ENCODE data around the gene MOV10.
"Not testable (repeated sequence)": the region's sequence is repeated elsewhere in the genome, so short reads cannot be mapped to it uniquely, and the experiment has no call there.

The MOV10 gene

GRCh38 chr1:112717263-112717873 lies 42.9 kb downstream of the MOV10 start:
- Mint-ChIP-seq H3K4me3 (no peak overlapping the region), H3K36me3 (no peaks in the 10 kb centered on the region), H3K27me3 (peaks cover 28 to 35% of the 10 kb centered on the region in 2 donors), H3K9me3 (no peaks in the 10 kb centered on the region), H3K4me1 (peaks cover 42 to 57% of the 10 kb centered on the region in 2 donors), H3K27ac (peak overlapping the region; percentile 14)
- DNase-seq (no peak), ATAC-seq (replicated peaks) (no peak)

- Mint-ChIP-seq H3K4me3 (peak overlapping the region; percentile 67 to 76), H3K36me3 (no peaks in the 10 kb centered on the region), H3K9me3 (no peaks in the 10 kb centered on the region), H3K4me1 (peaks cover 36 to 60% of the 10 kb centered on the region in 2 donors), H3K27ac (peak overlapping the region; percentile 65), H3K27me3 (peaks cover 40 to 49% of the 10 kb centered on the region in 2 donors)
- ATAC-seq (replicated peaks), result peak; percentile 34 to 35
- peak; percentile 51 for DNase-seq
These were observed 44.4 kb downstream of the MOV10 start for GRCh38 chr1:112718691-112719418.

GRCh38 chr1:112719706-112720105 lies 45.2 kb downstream of the MOV10 start:
- ATAC-seq (replicated peaks), result no peak
- no peaks in the 10 kb centered on the region for H3K36me3 Mint-ChIP-seq
- H3K27ac Mint-ChIP-seq, result no peak overlapping the region
- DNase-seq, result no peak
- peaks cover 30 to 51% of the 10 kb centered on the region in 2 donors for H3K4me1 Mint-ChIP-seq
- H3K9me3 Mint-ChIP-seq, result no peaks in the 10 kb centered on the region
- H3K27me3 Mint-ChIP-seq, result peaks cover 41 to 54% of the 10 kb centered on the region in 2 donors
- H3K4me3 Mint-ChIP-seq, result no peak overlapping the region

GRCh38 chr1:112720800-112721199 lies 46.3 kb downstream of the MOV10 start:
- no peak for DNase-seq
- Mint-ChIP-seq H3K36me3 (no peaks in the 10 kb centered on the region), H3K4me3 (no peak overlapping the region), H3K9me3 (no peaks in the 10 kb centered on the region), H3K27ac (no peak overlapping the region), H3K4me1 (peaks cover 25 to 44% of the 10 kb centered on the region in 2 donors), H3K27me3 (peaks cover 41 to 54% of the 10 kb centered on the region in 2 donors)
- no peak for ATAC-seq (replicated peaks)

GRCh38 chr1:112721294-112721693 lies 46.8 kb downstream of the MOV10 start:
- peaks cover 41 to 54% of the 10 kb centered on the region in 2 donors for H3K27me3 Mint-ChIP-seq
- not testable (repeated sequence) for H3K27ac Mint-ChIP-seq; H3K4me3 Mint-ChIP-seq; ATAC-seq (replicated peaks); H3K9me3 Mint-ChIP-seq; DNase-seq; H3K36me3 Mint-ChIP-seq
- peaks cover 21 to 40% of the 10 kb centered on the region in 2 donors for H3K4me1 Mint-ChIP-seq

- no peak for ATAC-seq (replicated peaks)
- no peaks in the 10 kb centered on the region for H3K36me3 Mint-ChIP-seq
- DNase-seq, result no peak
- no peak overlapping the region for H3K27ac Mint-ChIP-seq
- H3K4me1 Mint-ChIP-seq, result peaks cover 16 to 34% of the 10 kb centered on the region in 2 donors
- H3K27me3 Mint-ChIP-seq, result peaks cover 41 to 54% of the 10 kb centered on the region in 2 donors
- H3K9me3 Mint-ChIP-seq, result no peaks in the 10 kb centered on the region
- H3K4me3 Mint-ChIP-seq, result no peak overlapping the region
These were observed 47.6 kb downstream of the MOV10 start for GRCh38 chr1:112721966-112722524.

GRCh38 chr1:112722601-112723510 lies 48.4 kb downstream of the MOV10 start:
- peaks cover 11 to 26% of the 10 kb centered on the region in 2 donors for H3K4me1 Mint-ChIP-seq
- H3K27me3 Mint-ChIP-seq, result peaks cover 41 to 54% of the 10 kb centered on the region in 2 donors
- no peaks in the 10 kb centered on the region for H3K9me3 Mint-ChIP-seq
- ATAC-seq (replicated peaks), result peak; percentile 15 to 19
- H3K4me3 Mint-ChIP-seq, result no peak overlapping the region
- H3K36me3 Mint-ChIP-seq, result no peaks in the 10 kb centered on the region
- no peak for DNase-seq
- H3K27ac Mint-ChIP-seq, result no peak overlapping the region

- Mint-ChIP-seq H3K4me3 (no peak overlapping the region), H3K27me3 (peaks cover 39 to 52% of the 10 kb centered on the region in 2 donors), H3K4me1 (peaks cover 11 to 20% of the 10 kb centered on the region in 2 donors), H3K9me3 (no peaks in the 10 kb centered on the region), H3K36me3 (no peaks in the 10 kb centered on the region), H3K27ac (no peak overlapping the region)
- ATAC-seq (replicated peaks), result peak in 1 of 2 donors; percentile 8
- no peak for DNase-seq
These were observed 49.0 kb downstream of the MOV10 start for GRCh38 chr1:112723511-112723839.

- H3K4me3 Mint-ChIP-seq; DNase-seq; ATAC-seq (replicated peaks); H3K36me3 Mint-ChIP-seq; H3K9me3 Mint-ChIP-seq; H3K27ac Mint-ChIP-seq: not testable (repeated sequence)
- H3K27me3 Mint-ChIP-seq, result peaks cover 34 to 44% of the 10 kb centered on the region in 2 donors
- peaks cover 7 to 13% of the 10 kb centered on the region in 2 donors for H3K4me1 Mint-ChIP-seq
These were observed 49.8 kb downstream of the MOV10 start for GRCh38 chr1:112724240-112724639.

GRCh38 chr1:112727716-112728115 lies 53.3 kb downstream of the MOV10 start:
- H3K27ac Mint-ChIP-seq, result no peak overlapping the region
- DNase-seq (no peak), ATAC-seq (replicated peaks) (no peak)
- H3K4me1 Mint-ChIP-seq, result peaks cover 5 to 9% of the 10 kb centered on the region in 2 donors
- peaks cover 9 to 15% of the 10 kb centered on the region in 2 donors for H3K27me3 Mint-ChIP-seq
- no peaks in the 10 kb centered on the region for H3K9me3 Mint-ChIP-seq
- no peaks in the 10 kb centered on the region for H3K36me3 Mint-ChIP-seq
- no peak overlapping the region for H3K4me3 Mint-ChIP-seq

- H3K9me3 Mint-ChIP-seq; H3K27ac Mint-ChIP-seq; H3K36me3 Mint-ChIP-seq; H3K27me3 Mint-ChIP-seq; ATAC-seq (replicated peaks); H3K4me1 Mint-ChIP-seq; H3K4me3 Mint-ChIP-seq; DNase-seq: not testable (repeated sequence)
These were observed 54.0 kb downstream of the MOV10 start for GRCh38 chr1:112728306-112728971.

- H3K27me3 Mint-ChIP-seq; DNase-seq; H3K4me3 Mint-ChIP-seq; H3K36me3 Mint-ChIP-seq; ATAC-seq (replicated peaks); H3K27ac Mint-ChIP-seq; H3K9me3 Mint-ChIP-seq; H3K4me1 Mint-ChIP-seq: not testable (repeated sequence)
These were observed 54.6 kb downstream of the MOV10 start for GRCh38 chr1:112729011-112729410.

- no peak overlapping the region for H3K27ac Mint-ChIP-seq
- H3K36me3 Mint-ChIP-seq, result no peaks in the 10 kb centered on the region
- peaks cover 0 to 2% of the 10 kb centered on the region in 2 donors for H3K4me1 Mint-ChIP-seq
- ATAC-seq (replicated peaks) (no peak), DNase-seq (no peak)
- H3K27me3 Mint-ChIP-seq, result no peaks in the 10 kb centered on the region
- no peak overlapping the region for H3K4me3 Mint-ChIP-seq
- H3K9me3 Mint-ChIP-seq, result no peaks in the 10 kb centered on the region
These were observed 55.5 kb downstream of the MOV10 start for GRCh38 chr1:112729909-112730308.

- H3K36me3 Mint-ChIP-seq, result no peaks in the 10 kb centered on the region
- ATAC-seq (replicated peaks) (no peak), DNase-seq (no peak)
- H3K4me1 Mint-ChIP-seq, result peaks cover 0 to 2% of the 10 kb centered on the region in 2 donors
- H3K27ac Mint-ChIP-seq, result no peak overlapping the region
- no peak overlapping the region for H3K4me3 Mint-ChIP-seq
- H3K9me3 Mint-ChIP-seq, result no peaks in the 10 kb centered on the region
- H3K27me3 Mint-ChIP-seq, result no peaks in the 10 kb centered on the region
These were observed 57.0 kb downstream of the MOV10 start for GRCh38 chr1:112731451-112731850.

Data from stimulated activated naive B cell treated with anti-CD40 and anti-IgM and Interleukin-4, amounts not matched to agents 10 μg/mL and 1 μg/mL and 100 μg/mL, for 72 hours (primary cell).